Measurements from ENCODE around the gene RNASE12. TPM values are rescaled to one million over a fixed set of nuclear protein-coding genes. Genes with fewer than 3 reads are reported as not detected.

The RNASE12 gene
- total and polyA plus RNA-seq, 2 experiments from 2014 or later, result not detected

DNA sequence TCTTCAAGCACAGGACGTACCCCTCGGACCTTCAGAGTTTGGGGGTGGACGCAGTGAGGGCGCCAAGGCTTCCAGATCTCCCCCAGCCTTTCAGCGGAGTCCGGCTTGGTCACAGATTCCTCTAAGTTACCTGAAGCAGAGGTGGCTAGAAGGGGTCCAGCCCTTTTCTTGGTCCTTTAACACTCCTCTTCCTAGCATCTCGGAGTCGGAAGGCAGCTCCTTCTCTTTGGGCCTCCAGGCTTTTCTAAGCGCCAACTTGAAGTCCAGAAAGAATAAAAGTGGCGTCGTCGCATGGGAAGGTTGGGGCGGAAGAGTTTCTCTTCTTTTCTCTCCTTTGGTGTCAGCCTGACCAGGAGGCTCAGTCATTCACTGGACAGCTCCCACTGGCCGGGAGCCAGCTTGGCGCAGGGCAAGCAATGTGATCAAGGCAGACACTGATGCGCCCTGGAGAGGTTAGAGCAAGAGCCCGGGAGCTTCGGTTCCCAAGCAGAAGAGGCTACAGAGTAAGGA is 40.8 kb upstream of the RNASE12 start:
- Histone ChIP-seq H3F3A (replicated peaks; ENCODE audit: low read depth) (peaks cover 12% of the 10 kb centered on the region), H3K36me3 (ENCODE audit: insufficient read depth) (no peaks in the 10 kb centered on the region), H4K20me1 (replicated peaks; ENCODE audit: insufficient read depth) (no peaks in the 10 kb centered on the region), H3K4me2 (peak overlapping the region; percentile 83), H3K27ac (ENCODE audit: low read depth) (no peak overlapping the region), H2AFZ (peak overlapping the region; percentile 83), H3K4me1 (ENCODE audit: insufficient read depth) (peaks cover 13% of the 10 kb centered on the region), H3K4me3 (peak overlapping the region; percentile 74), H3K9me2 (ENCODE audit: insufficient read depth) (no peaks in the 10 kb centered on the region), H3K27me3 (ENCODE audit: insufficient read depth) (peaks cover 53% of the 10 kb centered on the region), H3K79me2 (replicated peaks; ENCODE audit: insufficient read depth) (no peaks in the 10 kb centered on the region)
- peak overlapping the region; percentile 94 for H3K4me3 Mint-ChIP-seq
- peaks cover 46% of the 10 kb centered on the region for H3K27me3 Mint-ChIP-seq (ENCODE audit: insufficient read depth, low read depth, poor library complexity)
- peaks cover 17% of the 10 kb centered on the region for H3K4me1 Mint-ChIP-seq
- peaks cover 6% of the 10 kb centered on the region; the same call in 2 of the 3 replicates for H3K36me3 Mint-ChIP-seq (ENCODE audit: low read depth)
- H3K9me3 Mint-ChIP-seq, result peaks cover 16% of the 10 kb centered on the region
- ATAC-seq (peak; percentile 40), DNase-seq (ENCODE audit: low spot score) (peak; percentile 68)
- no peak overlapping the region for H3K27ac Mint-ChIP-seq
- TF ChIP-seq EZH2 (IDR thresholded peaks at IDR 0.05; ENCODE audit: low read depth, unreplicated experiment) (no peak), EZH2phosphoT487 (IDR thresholded peaks at IDR 0.05; ENCODE audit: unreplicated experiment) (no peak)
- TF ChIP-seq, protein P1, sequence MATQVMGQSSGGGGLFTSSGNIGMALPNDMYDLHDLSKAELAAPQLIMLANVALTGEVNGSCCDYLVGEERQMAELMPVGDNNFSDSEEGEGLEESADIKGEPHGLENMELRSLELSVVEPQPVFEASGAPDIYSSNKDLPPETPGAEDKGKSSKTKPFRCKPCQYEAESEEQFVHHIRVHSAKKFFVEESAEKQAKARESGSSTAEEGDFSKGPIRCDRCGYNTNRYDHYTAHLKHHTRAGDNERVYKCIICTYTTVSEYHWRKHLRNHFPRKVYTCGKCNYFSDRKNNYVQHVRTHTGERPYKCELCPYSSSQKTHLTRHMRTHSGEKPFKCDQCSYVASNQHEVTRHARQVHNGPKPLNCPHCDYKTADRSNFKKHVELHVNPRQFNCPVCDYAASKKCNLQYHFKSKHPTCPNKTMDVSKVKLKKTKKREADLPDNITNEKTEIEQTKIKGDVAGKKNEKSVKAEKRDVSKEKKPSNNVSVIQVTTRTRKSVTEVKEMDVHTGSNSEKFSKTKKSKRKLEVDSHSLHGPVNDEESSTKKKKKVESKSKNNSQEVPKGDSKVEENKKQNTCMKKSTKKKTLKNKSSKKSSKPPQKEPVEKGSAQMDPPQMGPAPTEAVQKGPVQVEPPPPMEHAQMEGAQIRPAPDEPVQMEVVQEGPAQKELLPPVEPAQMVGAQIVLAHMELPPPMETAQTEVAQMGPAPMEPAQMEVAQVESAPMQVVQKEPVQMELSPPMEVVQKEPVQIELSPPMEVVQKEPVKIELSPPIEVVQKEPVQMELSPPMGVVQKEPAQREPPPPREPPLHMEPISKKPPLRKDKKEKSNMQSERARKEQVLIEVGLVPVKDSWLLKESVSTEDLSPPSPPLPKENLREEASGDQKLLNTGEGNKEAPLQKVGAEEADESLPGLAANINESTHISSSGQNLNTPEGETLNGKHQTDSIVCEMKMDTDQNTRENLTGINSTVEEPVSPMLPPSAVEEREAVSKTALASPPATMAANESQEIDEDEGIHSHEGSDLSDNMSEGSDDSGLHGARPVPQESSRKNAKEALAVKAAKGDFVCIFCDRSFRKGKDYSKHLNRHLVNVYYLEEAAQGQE (IDR thresholded peaks at IDR 0.05; ENCODE audit: unreplicated experiment), result peak; percentile 57
- TF ChIP-seq, protein P2, sequence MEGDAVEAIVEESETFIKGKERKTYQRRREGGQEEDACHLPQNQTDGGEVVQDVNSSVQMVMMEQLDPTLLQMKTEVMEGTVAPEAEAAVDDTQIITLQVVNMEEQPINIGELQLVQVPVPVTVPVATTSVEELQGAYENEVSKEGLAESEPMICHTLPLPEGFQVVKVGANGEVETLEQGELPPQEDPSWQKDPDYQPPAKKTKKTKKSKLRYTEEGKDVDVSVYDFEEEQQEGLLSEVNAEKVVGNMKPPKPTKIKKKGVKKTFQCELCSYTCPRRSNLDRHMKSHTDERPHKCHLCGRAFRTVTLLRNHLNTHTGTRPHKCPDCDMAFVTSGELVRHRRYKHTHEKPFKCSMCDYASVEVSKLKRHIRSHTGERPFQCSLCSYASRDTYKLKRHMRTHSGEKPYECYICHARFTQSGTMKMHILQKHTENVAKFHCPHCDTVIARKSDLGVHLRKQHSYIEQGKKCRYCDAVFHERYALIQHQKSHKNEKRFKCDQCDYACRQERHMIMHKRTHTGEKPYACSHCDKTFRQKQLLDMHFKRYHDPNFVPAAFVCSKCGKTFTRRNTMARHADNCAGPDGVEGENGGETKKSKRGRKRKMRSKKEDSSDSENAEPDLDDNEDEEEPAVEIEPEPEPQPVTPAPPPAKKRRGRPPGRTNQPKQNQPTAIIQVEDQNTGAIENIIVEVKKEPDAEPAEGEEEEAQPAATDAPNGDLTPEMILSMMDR (conservative IDR thresholded peaks at IDR 0.05; ENCODE audit: low read depth in 2 of 2), result no peak

DNA sequence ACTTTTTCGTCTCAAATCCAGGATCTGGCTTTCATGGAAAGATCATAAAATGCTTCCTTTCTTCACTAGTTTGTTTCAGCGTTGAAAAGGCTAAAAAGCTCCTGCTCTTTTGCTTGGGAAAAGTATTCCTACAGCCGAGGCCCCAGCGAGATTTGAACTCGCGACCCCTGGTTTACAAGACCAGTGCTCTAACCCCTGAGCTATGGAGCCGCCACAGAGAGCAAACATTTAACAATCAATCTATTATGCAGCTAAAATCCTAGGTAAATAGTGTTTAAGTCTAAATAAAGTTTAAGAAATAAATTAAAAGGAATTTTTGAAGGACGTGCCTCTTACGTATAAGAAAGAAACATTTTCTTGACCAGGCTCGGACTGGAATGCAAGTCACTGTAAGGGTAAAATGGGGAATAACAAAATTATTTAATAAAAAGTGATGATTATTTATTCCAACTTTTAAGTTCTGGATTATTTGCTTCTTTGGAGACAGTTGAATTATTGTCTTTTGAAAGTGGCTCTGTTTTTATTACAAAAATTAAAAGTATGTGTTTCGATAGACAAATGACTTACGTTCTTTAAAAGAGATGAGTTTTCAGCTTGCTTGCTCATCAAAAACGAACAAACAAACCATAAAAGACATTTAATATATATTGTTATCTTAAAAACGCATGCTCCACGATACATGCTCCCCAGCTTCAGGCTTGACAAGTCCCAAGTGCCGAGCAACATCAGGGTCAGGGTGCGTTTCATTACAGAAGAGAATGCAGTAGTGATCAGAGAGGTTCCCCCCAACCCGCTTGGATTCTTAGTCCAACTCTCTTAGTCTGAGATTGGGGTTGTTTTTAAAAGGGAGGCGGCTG is 40.1 kb upstream of the RNASE12 start:
- peaks cover 6% of the 10 kb centered on the region; the same call in 2 of the 3 replicates for H3K36me3 Mint-ChIP-seq (ENCODE audit: low read depth)
- Histone ChIP-seq H3K4me3 (peak overlapping the region; percentile 74), H2AFZ (peak overlapping the region; percentile 83), H3K79me2 (replicated peaks; ENCODE audit: insufficient read depth) (no peaks in the 10 kb centered on the region), H3K36me3 (ENCODE audit: insufficient read depth) (no peaks in the 10 kb centered on the region), H3K4me1 (ENCODE audit: insufficient read depth) (peaks cover 13% of the 10 kb centered on the region), H3K4me2 (peak overlapping the region; percentile 83), H3K9me2 (ENCODE audit: insufficient read depth) (no peaks in the 10 kb centered on the region), H3K27me3 (ENCODE audit: insufficient read depth) (peaks cover 60% of the 10 kb centered on the region), H3F3A (replicated peaks; ENCODE audit: low read depth) (peaks cover 12% of the 10 kb centered on the region), H4K20me1 (replicated peaks; ENCODE audit: insufficient read depth) (no peaks in the 10 kb centered on the region), H3K27ac (ENCODE audit: low read depth) (no peak overlapping the region)
- H3K4me3 Mint-ChIP-seq, result peak overlapping the region; percentile 94
- H3K27ac Mint-ChIP-seq, result peak overlapping the region; percentile 82; the same call in 1 of the 2 replicates
- peaks cover 22% of the 10 kb centered on the region for H3K4me1 Mint-ChIP-seq
- H3K27me3 Mint-ChIP-seq (ENCODE audit: insufficient read depth, low read depth, poor library complexity), result peaks cover 53% of the 10 kb centered on the region
- peaks cover 16% of the 10 kb centered on the region for H3K9me3 Mint-ChIP-seq
- DNase-seq (ENCODE audit: low spot score) (peak; percentile 73), ATAC-seq (peak; percentile 20)
- TF ChIP-seq ZNF114 (CRISPR knock-in tag; IDR thresholded peaks at IDR 0.05), result no peak
- TF ChIP-seq, protein P1 (IDR thresholded peaks at IDR 0.05; ENCODE audit: unreplicated experiment), result no peak
- no peak for TF ChIP-seq STAT1 (IDR thresholded peaks at IDR 0.05; ENCODE audit: unreplicated experiment)
- no peak for TF ChIP-seq EZH2phosphoT487 (IDR thresholded peaks at IDR 0.05; ENCODE audit: unreplicated experiment)

Measured in GM23338 (cell line).